K562 (cell line): ENCODE measurements around the gene BBX. TPM values are rescaled to one million over a fixed set of nuclear protein-coding genes. Genes with fewer than 3 reads are reported as not detected.

ENCODE experiments used
- ATAC-seq: fragments of 200-7000 bp; cut with Tn5 transposase; 3 replicates; pipeline ENCODE4 v1.9.1; 2020; ENCODE audit warnings: moderate library complexity
- BruUV-seq: library from RNA; stranded (reverse); fragments of 400-500 nt; replicated peaks from 2 replicates; lab custom pipeline; 2021; lab: Mats Ljungman, UMichigan
- CTCF ChIA-PET: fragments of 300-600 bp; formaldehyde crosslinking; extraction: SDS; loops from one replicate; lab custom pipeline; 2021; ENCODE audit warnings: low intra/inter-chr PET ratio; lab: Yijun Ruan, JAX
- POLR2A ChIA-PET: fragments of 300-600, 350-650 bp; sonication (Branson Sonifier 250); formaldehyde crosslinking; extraction: SDS; loops from one replicate; lab custom pipeline; 2021; ENCODE audit warnings: antibody characterized with exemption, inconsistent platforms; lab: Yijun Ruan, JAX
- DNase-seq, 4 experiments: peaks; one replicate each; pipeline versions ENCODE4 v3.0.0 to v3.0.0-alpha.2; 2011 to 2018; ENCODE audit warnings: low spot score in 3 of 4, mixed read lengths in 3 of 4; ENCODE audit errors: extremely low read depth in 1 of 4
- FAIRE-seq: peaks from 2 replicates; lab custom pipeline; 2011; peaks lifted over from hg19 to GRCh38; lab: Jason Lieb, UNC
- H2AFZ ChIP-seq: 2 replicates; pipeline ENCODE4 v1.6.0; 2011; ENCODE audit warnings: low read depth, low read length, control low read depth, inconsistent platforms
- H3K27ac ChIP-seq: fragments of 200-600 bp; 3 replicates; pipeline ENCODE4 v1.8.0; 2011; ENCODE audit warnings: low read depth, mild to moderate bottlenecking, control low read depth, inconsistent platforms, low read length, moderate library complexity, mixed read lengths; ENCODE audit errors: extremely low read depth
- H3K27me3 ChIP-seq, 2 experiments: fragments of 300-600 bp in 1 of 2; 2 replicates in 1 of 2; 3 replicates in 1 of 2; pipeline versions ENCODE4 v1.6.0 to v1.8.0; 2011; ENCODE audit warnings: inconsistent platforms in 2 of 2, low read length in 2 of 2, mild to moderate bottlenecking in 1 of 2, mixed read lengths in 1 of 2, moderate library complexity in 1 of 2; ENCODE audit not compliant: control insufficient read depth in 2 of 2, insufficient read depth in 2 of 2
- H3K36me3 ChIP-seq: fragments of 300-600 bp; 3 replicates; pipeline ENCODE4 v1.8.0; 2011; ENCODE audit warnings: mild to moderate bottlenecking, low read length, inconsistent platforms; ENCODE audit not compliant: control insufficient read depth, insufficient read depth
- H3K4me1 ChIP-seq, 2 experiments: fragments of 200-600 bp in 1 of 2; replicated peaks in 1 of 2; 2 replicates in 1 of 2; 3 replicates in 1 of 2; pipeline versions ENCODE4 v1.5.1 to v1.8.0; 2011; ENCODE audit warnings: inconsistent platforms in 2 of 2, low read length in 2 of 2, mild to moderate bottlenecking in 1 of 2, mixed read lengths in 1 of 2, moderate library complexity in 1 of 2; ENCODE audit not compliant: control insufficient read depth in 2 of 2, insufficient read depth in 2 of 2
- H3K4me2 ChIP-seq: 2 replicates; pipeline ENCODE4 v1.6.1; 2011; ENCODE audit warnings: low read length, control low read depth, inconsistent platforms, mixed read lengths; ENCODE audit not compliant: insufficient read depth
- H3K4me3 ChIP-seq: fragments of 200-600 bp; sonication (generic), shearing (Covaris generic); 2 replicates; pipeline ENCODE4 v1.5.1; 2016; ENCODE audit warnings: control low read depth, inconsistent platforms
- H3K79me2 ChIP-seq: fragments of 200-600 bp; 3 replicates; pipeline ENCODE4 v1.8.0; 2011; ENCODE audit warnings: low read length, inconsistent platforms; ENCODE audit not compliant: control insufficient read depth, insufficient read depth
- H3K9ac ChIP-seq, 2 experiments: 2 replicates each; pipeline versions ENCODE4 v1.6.0 to v1.6.1; 2011; ENCODE audit warnings: low read depth in 2 of 2, low read length in 2 of 2, control low read depth in 1 of 2, inconsistent platforms in 1 of 2, mild to moderate bottlenecking in 1 of 2, mixed read lengths in 1 of 2; ENCODE audit not compliant: insufficient read depth in 1 of 2
- H3K9me1 ChIP-seq: one replicate; pipeline ENCODE4 v1.6.0; 2011; ENCODE audit warnings: inconsistent platforms, mild to moderate bottlenecking, low read length, moderate library complexity; ENCODE audit not compliant: control insufficient read depth, insufficient read depth
- H3K9me3 ChIP-seq: replicated peaks from 2 replicates; pipeline ENCODE4 v1.5.1; 2011; ENCODE audit warnings: low read depth, low read length, inconsistent platforms; ENCODE audit not compliant: control insufficient read depth, insufficient read depth
- H4K20me1 ChIP-seq: replicated peaks from 2 replicates; pipeline ENCODE4 v1.6.1; 2011; ENCODE audit warnings: low read length, inconsistent platforms, mixed read lengths; ENCODE audit not compliant: control insufficient read depth, insufficient read depth
- CEBPZ ChIP-seq: fragments of 150-350 bp; IDR thresholded peaks from 2 replicates; pipeline ENCODE4 v1.6.1; 2014; ENCODE audit warnings: low read depth, mild to moderate bottlenecking, low read length, borderline replicate concordance
- CTCF ChIP-seq, 3 experiments: IDR thresholded peaks in 2 of 3; conservative IDR thresholded peaks in 1 of 3; 2 replicates each; pipeline ENCODE4 v1.5.1; 2011 to 2012; ENCODE audit warnings: low read length in 3 of 3, mild to moderate bottlenecking in 3 of 3, control low read depth in 2 of 3, improper control_type of control experiment in 1 of 3, inconsistent platforms in 1 of 3, low read depth in 1 of 3, mixed read lengths in 1 of 3, moderate library complexity in 1 of 3; ENCODE audit not compliant: insufficient read depth in 2 of 3
- RAD21 ChIP-seq, 2 experiments: fragments of 250-450 bp in 1 of 2; fragments of 450-650 bp in 1 of 2; sonication (Bioruptor Pico) in 1 of 2; formaldehyde crosslinking in 1 of 2; IDR thresholded peaks in 1 of 2; conservative IDR thresholded peaks in 1 of 2; 2 replicates each; pipeline versions ENCODE4 v1.4.0 to v1.8.0; 2020 to 2022; ENCODE audit warnings: mild to moderate bottlenecking in 2 of 2, moderate library complexity in 1 of 2
- SETDB1 ChIP-seq: IDR thresholded peaks from one replicate; pipeline ENCODE4 v1.6.1; 2012; ENCODE audit warnings: low read length, control low read depth, inconsistent platforms
- in situ Hi-C: fragments of 300-500 bp; cut with MboI; formaldehyde crosslinking; loops from 4 replicates; pipeline ENCODE4 v1.15.0; 2018; ENCODE audit warnings: inconsistent platforms, mixed read lengths
- intact Hi-C: fragments of 100-400 bp; cut with micrococcal nuclease; formaldehyde crosslinking; loops from 2 replicates; pipeline ENCODE4 v1.14.2; 2022
- polyA plus RNA-seq, 8 experiments: library from polyadenylated mRNA; depleted of rRNA in 4 of 8; stranded (reverse) in 5 of 8; unstranded in 3 of 8; fragments of >200 nt; fragmentation: Nextera tagmentation in 2 of 8; fragmentation: Illumina TruSeq in 1 of 8; extraction: Ambion mirVana in 2 of 8; extraction: Trizol in 1 of 8; gene quantifications; 2 replicates each; pipeline versions ENCODE4 v1.2.1 to v1.2.3, GENCODE V29; 2011 to 2014; ENCODE audit warnings: inconsistent platforms in 1 of 8, missing spikeins in 1 of 8
- total RNA-seq, 7 experiments: library from RNA; depleted of rRNA in 6 of 7; stranded (reverse); fragments of >200 nt in 6 of 7; fragmentation: Illumina TruSeq in 2 of 7; extraction: Trizol in 2 of 7; gene quantifications; 2 replicates each; pipeline versions ENCODE4 v1.2.1 to v1.2.3, GENCODE V29; 2011 to 2021; ENCODE audit warnings: low replicate concordance in 1 of 7

The BBX gene
- total and polyA plus RNA-seq, 9 of the 15 experiments (the other 6 are each of a cell fraction or from before 2014, with no cell fraction given) = 4.9 to 19.5 (median 11.8) TPM

- DNase-seq (peak; percentile 8 to 34 (median 12)), ATAC-seq (peak; percentile 77), FAIRE-seq (peak; percentile 85)
- no peak overlapping the region for H2AFZ ChIP-seq
- H3K4me1 ChIP-seq = no peaks in the 10 kb centered on the region
- POLR2A ChIA-PET = interaction anchor here (0.6 to 1.0 kb wide), 2 partner anchors 10 to 12 kb away, joined by 3 read pairs; no protein-coding TSS in a partner anchor
- BruUV-seq = no TSS peak
- no peak overlapping the region for H3K4me3 ChIP-seq
- H3K9ac ChIP-seq = no peak overlapping the region
- no peaks in the 10 kb centered on the region for H3K27me3 ChIP-seq
- in situ Hi-C loops = no loop called here
- no peak overlapping the region for H3K27ac ChIP-seq
- CTCF ChIA-PET = interaction anchor here (0.5 to 1.2 kb wide), 2 partner anchors 167 to 864 kb away, joined by 4 to 6 read pairs; no protein-coding TSS in a partner anchor
- no peaks in the 10 kb centered on the region for H3K9me1 ChIP-seq
- H3K4me2 ChIP-seq = no peak overlapping the region
- H3K9me3 ChIP-seq = no peaks in the 10 kb centered on the region
- intact Hi-C loops = loop anchor here (2.0 to 10.0 kb wide), 3 partner anchors 90 to 270 kb away; no protein-coding TSS in a partner anchor
- H3K79me2 ChIP-seq = no peaks in the 10 kb centered on the region
- no peaks in the 10 kb centered on the region for H3K36me3 ChIP-seq
- no peaks in the 10 kb centered on the region for H4K20me1 ChIP-seq
- no peak for TF ChIP-seq CEBPZ
- TF ChIP-seq RAD21 (CRISPR knock-in tag; conservative IDR thresholded peaks at IDR 0.05 in 1 of 2, IDR thresholded peaks at IDR 0.05 in 1 of 2) = peak; percentile 36 to 56; a peak in 3 of 4 replicates
- TF ChIP-seq SETDB1 = no peak
- TF ChIP-seq CTCF (IDR thresholded peaks at IDR 0.05 in 2 of 3, conservative IDR thresholded peaks at IDR 0.05 in 1 of 3; ENCODE audit: insufficient read depth in 2 of 3, low read depth in 1 of 3, low read length in 3 of 3) = peak; percentile 25 to 56 (median 35); a peak in 3 of 6 replicates
- TF ChIP-seq, all 486 proteins: peak for 2
Measured at GRCh38 chr3:107574650-107575049, 51.9 kb downstream of the BBX start.
